CD4-positive, alpha-beta T cell (primary cell): ENCODE data around the gene ENTR1. TPM values are rescaled to one million over a fixed set of nuclear protein-coding genes. Genes with fewer than 3 reads are reported as not detected.
A peak's percentile ranks its signal among the peaks of the same experiment; 100 is the strongest.

ENCODE experiments used
- ATAC-seq: fragments of 200-7000 bp; cut with Tn5 transposase; one replicate; pipeline ENCODE4 v1.10.0; 2022; ENCODE audit warnings: mild to moderate bottlenecking; ENCODE audit not compliant: poor library complexity
- CTCF ChIA-PET: fragments of 350-600 bp; sonication (Branson Sonifier 250); formaldehyde crosslinking; loops from one replicate; lab custom pipeline; 2021; ENCODE audit warnings: antibody characterized with exemption, inconsistent platforms; lab: Charles Lee
- POLR2A ChIA-PET: fragments of 350-600 bp; sonication (Branson Sonifier 250); formaldehyde crosslinking; loops from one replicate; lab custom pipeline; 2021; ENCODE audit warnings: antibody characterized with exemption, inconsistent platforms; lab: Charles Lee
- DNase-seq, 14 experiments: peaks; one replicate each; pipeline ENCODE4 v3.0.0-alpha.2; 2013 to 2020; ENCODE audit warnings: mixed read lengths in 2 of 14
- H3K27ac ChIP-seq, 2 donors: one replicate each; pipeline versions ENCODE4 v1.5.1 to v1.7.0; 2013; ENCODE audit warnings: low read length in 2 of 2, low read depth in 1 of 2, mild to moderate bottlenecking in 1 of 2
- H3K27me3 ChIP-seq, 2 experiments: 1 replicate in 1 of 2; 2 replicates in 1 of 2; pipeline versions ENCODE4 v1.6.1 to v1.7.0; 2013; ENCODE audit warnings: low read length in 2 of 2, control low read depth in 1 of 2, mild to moderate bottlenecking in 1 of 2, moderate library complexity in 1 of 2; ENCODE audit not compliant: insufficient read depth in 2 of 2, control insufficient read depth in 1 of 2
- H3K36me3 ChIP-seq: one replicate; pipeline ENCODE4 v1.6.1; 2013; ENCODE audit warnings: low read length, control low read depth; ENCODE audit not compliant: insufficient read depth
- H3K4me1 ChIP-seq: one replicate; pipeline ENCODE4 v1.6.1; 2013; ENCODE audit warnings: low read length, control low read depth; ENCODE audit not compliant: insufficient read depth
- H3K4me3 ChIP-seq: one replicate; pipeline ENCODE4 v1.5.1; 2013; ENCODE audit warnings: mild to moderate bottlenecking, low read length, moderate library complexity
- H3K9me3 ChIP-seq, 2 experiments: 1 replicate in 1 of 2; 2 replicates in 1 of 2; pipeline versions ENCODE4 v1.6.1 to v1.7.0; 2013; ENCODE audit warnings: low read length in 2 of 2, mild to moderate bottlenecking in 2 of 2, control low read depth in 1 of 2, moderate library complexity in 1 of 2; ENCODE audit not compliant: control insufficient read depth in 1 of 2, insufficient read depth in 1 of 2
- H3K27ac Mint-ChIP-seq: one replicate; pipeline ENCODE4 v1.8.0; 2020; ENCODE audit warnings: mixed read lengths
- H3K27me3 Mint-ChIP-seq: one replicate; pipeline ENCODE4 v1.8.0; 2021; ENCODE audit warnings: mixed read lengths
- H3K36me3 Mint-ChIP-seq: one replicate; pipeline ENCODE4 v1.8.0; 2021; ENCODE audit warnings: low read depth, mixed read lengths
- H3K4me1 Mint-ChIP-seq: one replicate; pipeline ENCODE4 v1.8.0; 2021; ENCODE audit warnings: low read depth, mixed read lengths
- H3K4me3 Mint-ChIP-seq: one replicate; pipeline ENCODE4 v1.8.0; 2020; ENCODE audit warnings: mild to moderate bottlenecking, mixed read lengths
- H3K9me3 Mint-ChIP-seq: one replicate; pipeline ENCODE4 v1.8.0; 2020; ENCODE audit warnings: mixed read lengths
- CTCF ChIP-seq: fragments of 200-600 bp; IDR thresholded peaks from one replicate; pipeline ENCODE4 v1.8.0; 2022; ENCODE audit warnings: antibody characterized with exemption, mild to moderate bottlenecking
- intact Hi-C, 2 experiments: fragments of 100-400 bp; cut with DNase I in 1 of 2; cut with micrococcal nuclease in 1 of 2; formaldehyde crosslinking; loops; one replicate each; pipeline versions ENCODE4 v1.15.1 to v1.9.0; 2023 to 2025; cut with DNase I, micrococcal nuclease
- total RNA-seq, 174 experiments: library from RNA in 2 of 174; stranded (reverse) in 2 of 174; gene quantifications; one replicate each; pipeline ENCODE4 v1.2.3 and lab custom pipeline; 2021 to 2026

Gene ENTR1
- total RNA-seq, 2 experiments from 2014 or later = 37.7 to 43.2 TPM

- ATAC-seq (peak; percentile 66), DNase-seq (peak; percentile 75 to 95 (median 86))
- H3K9me3 Mint-ChIP-seq = no peaks in the 10 kb centered on the region
- Histone ChIP-seq H3K9me3 (no peaks in the 10 kb centered on the region), H3K27me3 (no peaks in the 10 kb centered on the region), H3K4me3 (peak within 1 kb of the TSS; percentile 72), H3K36me3 (peaks cover 34% of the 10 kb centered on the region), H3K27ac (no peak within 1 kb of the TSS), H3K4me1 (peaks cover 59% of the 10 kb centered on the region)
- intact Hi-C loops = loop anchor here in 1 of 2 experiments (1.0 to 10.0 kb wide), 8 partner anchors 10 to 435 kb away; partner anchors contain the start of genes DNLZ, ENTR1, INPP5E and NOTCH1
- H3K4me1 Mint-ChIP-seq = peaks cover 41% of the 10 kb centered on the region
- TF ChIP-seq CTCF = peak; percentile 87
- peaks cover 32% of the 10 kb centered on the region for H3K36me3 Mint-ChIP-seq
- POLR2A ChIA-PET = interaction anchor here (1.2 to 2.8 kb wide), 4 partner anchors 9 to 133 kb away, joined by 3 to 18 read pairs (median 6); partner anchors contain the start of genes DNLZ, ENTR1 and PMPCA
- H3K4me3 Mint-ChIP-seq = peak within 1 kb of the TSS; percentile 88
- H3K27ac Mint-ChIP-seq = peak within 1 kb of the TSS; percentile 55
- CTCF ChIA-PET = interaction anchor here (1.2 to 3.2 kb wide), 4 partner anchors 10 to 37 kb away, joined by 3 to 12 read pairs (median 6); partner anchors contain the start of genes DNLZ, ENTR1 and PMPCA
- no peaks in the 10 kb centered on the region for H3K27me3 Mint-ChIP-seq
These were observed 10.2 kb downstream of the ENTR1 start, which contains the start of gene SNAPC4 for GRCh38 chr9:136400038-136400834. TSS of gene SNAPC4 (minus strand) at chr9:136400170. CDS start at chr9:136398428, 1,742 bp downstream.

- H3K4me3 Mint-ChIP-seq = peak overlapping the region; percentile 88
- ChIA-PET CTCF (interaction anchor here (1.3 to 3.2 kb wide), 2 partner anchors 10 to 36 kb away, joined by 7 to 12 read pairs; partner anchors contain the start of genes DNLZ, ENTR1 and PMPCA), POLR2A (interaction anchor here (2.0 to 2.8 kb wide), 2 partner anchors 10 to 36 kb away, joined by 9 to 18 read pairs; partner anchors contain the start of genes DNLZ, ENTR1 and PMPCA)
- H3K27me3 ChIP-seq = no peaks in the 10 kb centered on the region
- ATAC-seq (no peak), DNase-seq (peak in 5 of 14 experiments; percentile 18 to 78 (median 45))
- H3K9me3 ChIP-seq = no peaks in the 10 kb centered on the region
- H3K4me1 ChIP-seq = peaks cover 50% of the 10 kb centered on the region
- intact Hi-C loops = loop anchor here in 1 of 2 experiments (1.0 to 10.0 kb wide), 8 partner anchors 11 to 435 kb away; partner anchors contain the start of genes DNLZ, ENTR1, INPP5E and NOTCH1
- peaks cover 28% of the 10 kb centered on the region for H3K36me3 Mint-ChIP-seq
- peak overlapping the region; percentile 55 for H3K27ac Mint-ChIP-seq
- peaks cover 32% of the 10 kb centered on the region for H3K4me1 Mint-ChIP-seq
- no peaks in the 10 kb centered on the region for H3K27me3 Mint-ChIP-seq
- H3K4me3 ChIP-seq = peak overlapping the region; percentile 72
- no peak overlapping the region for H3K27ac ChIP-seq
- H3K36me3 ChIP-seq = peaks cover 42% of the 10 kb centered on the region
- TF ChIP-seq CTCF = no peak
- no peaks in the 10 kb centered on the region for H3K9me3 Mint-ChIP-seq
These were observed 11.0 kb downstream of the ENTR1 start for GRCh38 chr9:136399176-136400037.

GRCh38 chr9:136398286-136398685, 12.1 kb downstream of the ENTR1 start:
- no peak for TF ChIP-seq CTCF
- intact Hi-C loops = no loop called here

More at GRCh38 chr9:136398286-136398685, 12.1 kb downstream of the ENTR1 start:
- peaks cover 39% of the 10 kb centered on the region for H3K4me1 ChIP-seq
- peaks cover 21% of the 10 kb centered on the region for H3K36me3 Mint-ChIP-seq
- H3K4me3 ChIP-seq = no peak overlapping the region
- no peak overlapping the region for H3K27ac ChIP-seq
- H3K4me3 Mint-ChIP-seq = peak overlapping the region; percentile 88
- H3K27me3 ChIP-seq = no peaks in the 10 kb centered on the region
- no peak overlapping the region for H3K27ac Mint-ChIP-seq
- ATAC-seq (no peak), DNase-seq (no peak)
- H3K4me1 Mint-ChIP-seq = peaks cover 21% of the 10 kb centered on the region
- ChIA-PET CTCF (interaction anchor here (1.5 kb wide), 1 partner anchor 35 kb away, joined by 7 read pairs; the partner anchor contains the start of gene DNLZ), POLR2A (no interaction called here)
- no peaks in the 10 kb centered on the region for H3K9me3 ChIP-seq
- peaks cover 52% of the 10 kb centered on the region for H3K36me3 ChIP-seq
- H3K9me3 Mint-ChIP-seq = no peaks in the 10 kb centered on the region
- no peaks in the 10 kb centered on the region for H3K27me3 Mint-ChIP-seq
